Measurements from ENCODE around the gene SPATS2.

DNA sequence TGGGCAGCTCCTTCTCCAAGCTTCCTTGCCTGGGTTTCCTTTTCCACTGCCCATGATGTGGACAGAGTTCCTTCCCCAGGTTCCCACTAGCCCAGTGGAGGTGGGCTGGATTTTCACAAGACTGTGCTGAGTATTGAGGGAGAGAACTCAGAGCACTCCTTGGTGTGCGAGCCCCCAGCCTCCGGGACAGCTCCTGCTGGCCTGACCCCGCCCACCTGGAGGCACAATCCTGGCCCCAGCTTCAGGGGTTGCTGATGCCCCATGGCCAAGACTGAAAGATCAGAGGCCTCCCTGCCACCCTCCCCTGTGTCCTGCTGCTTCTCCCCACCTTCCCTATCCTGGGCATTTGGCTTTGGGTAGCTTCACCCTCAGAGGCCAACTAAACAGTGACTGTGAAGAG is 179.2 kb downstream of the SPATS2 start:
- TF ChIP-seq, protein P1, sequence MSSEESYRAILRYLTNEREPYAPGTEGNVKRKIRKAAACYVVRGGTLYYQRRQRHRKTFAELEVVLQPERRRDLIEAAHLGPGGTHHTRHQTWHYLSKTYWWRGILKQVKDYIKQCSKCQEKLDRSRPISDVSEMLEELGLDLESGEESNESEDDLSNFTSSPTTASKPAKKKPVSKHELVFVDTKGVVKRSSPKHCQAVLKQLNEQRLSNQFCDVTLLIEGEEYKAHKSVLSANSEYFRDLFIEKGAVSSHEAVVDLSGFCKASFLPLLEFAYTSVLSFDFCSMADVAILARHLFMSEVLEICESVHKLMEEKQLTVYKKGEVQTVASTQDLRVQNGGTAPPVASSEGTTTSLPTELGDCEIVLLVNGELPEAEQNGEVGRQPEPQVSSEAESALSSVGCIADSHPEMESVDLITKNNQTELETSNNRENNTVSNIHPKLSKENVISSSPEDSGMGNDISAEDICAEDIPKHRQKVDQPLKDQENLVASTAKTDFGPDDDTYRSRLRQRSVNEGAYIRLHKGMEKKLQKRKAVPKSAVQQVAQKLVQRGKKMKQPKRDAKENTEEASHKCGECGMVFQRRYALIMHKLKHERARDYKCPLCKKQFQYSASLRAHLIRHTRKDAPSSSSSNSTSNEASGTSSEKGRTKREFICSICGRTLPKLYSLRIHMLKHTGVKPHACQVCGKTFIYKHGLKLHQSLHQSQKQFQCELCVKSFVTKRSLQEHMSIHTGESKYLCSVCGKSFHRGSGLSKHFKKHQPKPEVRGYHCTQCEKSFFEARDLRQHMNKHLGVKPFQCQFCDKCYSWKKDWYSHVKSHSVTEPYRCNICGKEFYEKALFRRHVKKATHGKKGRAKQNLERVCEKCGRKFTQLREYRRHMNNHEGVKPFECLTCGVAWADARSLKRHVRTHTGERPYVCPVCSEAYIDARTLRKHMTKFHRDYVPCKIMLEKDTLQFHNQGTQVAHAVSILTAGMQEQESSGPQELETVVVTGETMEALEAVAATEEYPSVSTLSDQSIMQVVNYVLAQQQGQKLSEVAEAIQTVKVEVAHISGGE (CRISPR knock-in tag; IDR thresholded peaks at IDR 0.05), result no peak
- TF ChIP-seq POLR2A (IDR thresholded peaks at IDR 0.05; ENCODE audit: low read depth, low read length) (no peak), HCFC1 (IDR thresholded peaks at IDR 0.05; ENCODE audit: low read length) (no peak), ATF2 (IDR thresholded peaks at IDR 0.05; ENCODE audit: low read length) (no peak), POLR2AphosphoS5 (IDR thresholded peaks at IDR 0.05; ENCODE audit: low read length) (no peak), PAX5 (IDR thresholded peaks at IDR 0.05; ENCODE audit: borderline replicate concordance, low read depth, low read length) (no peak), RAD21 (IDR thresholded peaks at IDR 0.05; ENCODE audit: insufficient read depth, low read depth, low read length) (no peak), CUX1 (IDR thresholded peaks at IDR 0.05; ENCODE audit: insufficient replicate concordance, low read depth, low read length) (no peak), RFX5 (IDR thresholded peaks at IDR 0.05; ENCODE audit: low read depth, low read length) (no peak), CREB1 (IDR thresholded peaks at IDR 0.05; ENCODE audit: low read depth) (no peak), HDGF (IDR thresholded peaks at IDR 0.05) (no peak), MYC (IDR thresholded peaks at IDR 0.05; ENCODE audit: insufficient read depth, insufficient read length, insufficient replicate concordance, low read length, severe bottlenecking) (no peak)
- TF ChIP-seq, protein P2, sequence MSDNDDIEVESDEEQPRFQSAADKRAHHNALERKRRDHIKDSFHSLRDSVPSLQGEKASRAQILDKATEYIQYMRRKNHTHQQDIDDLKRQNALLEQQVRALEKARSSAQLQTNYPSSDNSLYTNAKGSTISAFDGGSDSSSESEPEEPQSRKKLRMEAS (IDR thresholded peaks at IDR 0.05; ENCODE audit: low read depth, low read length), result no peak
- TF ChIP-seq, protein P3, sequence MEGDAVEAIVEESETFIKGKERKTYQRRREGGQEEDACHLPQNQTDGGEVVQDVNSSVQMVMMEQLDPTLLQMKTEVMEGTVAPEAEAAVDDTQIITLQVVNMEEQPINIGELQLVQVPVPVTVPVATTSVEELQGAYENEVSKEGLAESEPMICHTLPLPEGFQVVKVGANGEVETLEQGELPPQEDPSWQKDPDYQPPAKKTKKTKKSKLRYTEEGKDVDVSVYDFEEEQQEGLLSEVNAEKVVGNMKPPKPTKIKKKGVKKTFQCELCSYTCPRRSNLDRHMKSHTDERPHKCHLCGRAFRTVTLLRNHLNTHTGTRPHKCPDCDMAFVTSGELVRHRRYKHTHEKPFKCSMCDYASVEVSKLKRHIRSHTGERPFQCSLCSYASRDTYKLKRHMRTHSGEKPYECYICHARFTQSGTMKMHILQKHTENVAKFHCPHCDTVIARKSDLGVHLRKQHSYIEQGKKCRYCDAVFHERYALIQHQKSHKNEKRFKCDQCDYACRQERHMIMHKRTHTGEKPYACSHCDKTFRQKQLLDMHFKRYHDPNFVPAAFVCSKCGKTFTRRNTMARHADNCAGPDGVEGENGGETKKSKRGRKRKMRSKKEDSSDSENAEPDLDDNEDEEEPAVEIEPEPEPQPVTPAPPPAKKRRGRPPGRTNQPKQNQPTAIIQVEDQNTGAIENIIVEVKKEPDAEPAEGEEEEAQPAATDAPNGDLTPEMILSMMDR (IDR thresholded peaks at IDR 0.05 in 2 of 3, conservative IDR thresholded peaks at IDR 0.05 in 1 of 3; ENCODE audit: control insufficient read depth in 2 of 3, extremely low read depth in 1 of 3, insufficient read depth in 1 of 3, low read depth in 3 of 3, low read length in 3 of 3), result no peak
